EH (cell line): ENCODE data around the gene CANT1.

Experiments
- DNase-seq: peaks from one replicate; pipeline ENCODE4 v3.0.0-alpha.2; 2015; ENCODE audit warnings: low read depth

Gene CANT1

DNA sequence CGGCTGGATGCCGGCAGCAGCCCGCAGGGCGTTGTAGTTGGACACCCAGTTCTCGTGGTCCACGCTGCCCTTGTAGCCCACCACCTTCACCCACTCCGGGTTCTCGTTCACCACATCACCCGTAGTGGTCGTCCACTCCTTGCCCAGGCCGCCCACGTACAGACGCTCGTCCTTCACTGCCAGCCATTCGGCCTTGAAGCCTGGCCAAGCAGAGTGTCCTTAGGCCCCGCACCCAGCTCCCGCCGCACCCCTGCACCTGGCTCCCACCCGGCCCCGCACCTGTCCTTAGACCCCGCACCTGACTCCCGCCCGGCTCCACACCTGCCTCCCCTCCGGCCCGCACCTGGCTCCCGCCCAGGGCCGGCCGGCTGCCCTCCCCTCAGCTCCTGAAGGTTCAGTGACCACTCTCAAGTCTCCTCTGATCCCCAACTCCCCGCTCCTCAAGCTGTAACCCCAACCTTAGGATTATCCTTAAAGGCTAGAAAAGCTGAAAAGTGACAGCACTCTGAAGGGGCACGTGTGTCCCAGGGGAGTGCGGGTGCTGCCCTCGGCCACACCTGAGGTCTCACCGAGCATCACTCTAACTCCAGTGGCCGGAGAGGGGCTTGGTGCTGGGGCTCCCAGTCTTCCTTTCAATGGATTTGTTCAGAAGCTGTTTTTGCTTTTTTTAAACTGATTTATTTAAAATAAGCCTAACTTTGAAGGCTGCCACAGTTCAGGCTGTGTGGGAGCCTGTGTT, 14.4 kb downstream of the CANT1 start:
- DNase-seq: no peak

DNA sequence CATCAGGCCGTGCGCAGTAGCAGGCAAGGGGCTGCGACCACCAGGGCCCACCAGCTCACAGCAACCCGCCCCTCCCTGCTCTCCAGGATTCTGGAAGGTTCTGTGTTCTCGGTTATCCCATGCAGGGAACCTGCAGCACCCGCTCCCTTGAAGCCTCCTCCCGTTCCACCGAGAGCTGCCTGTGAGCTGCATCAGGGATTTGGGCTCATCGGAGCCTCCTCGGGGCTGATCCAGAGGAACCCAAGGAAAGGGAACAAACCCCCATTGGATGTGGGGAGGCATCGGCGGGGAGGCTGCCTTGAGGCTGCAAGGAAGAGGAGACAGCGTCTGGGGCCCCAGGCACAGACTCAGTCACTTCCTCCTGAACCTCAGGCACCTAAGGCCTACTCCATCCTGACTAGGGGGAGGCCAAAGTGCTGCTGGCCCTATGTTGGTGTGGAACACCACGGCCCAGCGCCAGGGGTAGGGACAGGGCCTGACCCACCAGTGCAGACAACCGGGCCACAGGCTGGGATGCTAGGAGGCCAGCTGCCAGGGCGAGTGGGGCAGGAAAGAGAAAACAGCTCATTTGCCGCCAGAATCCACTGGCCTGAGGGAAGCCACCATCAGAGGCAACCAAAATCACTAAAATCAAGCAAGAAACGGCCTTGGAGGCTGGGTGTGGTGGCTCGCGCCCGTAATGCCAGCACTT, 15.4 kb downstream of the CANT1 start:
- DNase-seq: no peak

DNA sequence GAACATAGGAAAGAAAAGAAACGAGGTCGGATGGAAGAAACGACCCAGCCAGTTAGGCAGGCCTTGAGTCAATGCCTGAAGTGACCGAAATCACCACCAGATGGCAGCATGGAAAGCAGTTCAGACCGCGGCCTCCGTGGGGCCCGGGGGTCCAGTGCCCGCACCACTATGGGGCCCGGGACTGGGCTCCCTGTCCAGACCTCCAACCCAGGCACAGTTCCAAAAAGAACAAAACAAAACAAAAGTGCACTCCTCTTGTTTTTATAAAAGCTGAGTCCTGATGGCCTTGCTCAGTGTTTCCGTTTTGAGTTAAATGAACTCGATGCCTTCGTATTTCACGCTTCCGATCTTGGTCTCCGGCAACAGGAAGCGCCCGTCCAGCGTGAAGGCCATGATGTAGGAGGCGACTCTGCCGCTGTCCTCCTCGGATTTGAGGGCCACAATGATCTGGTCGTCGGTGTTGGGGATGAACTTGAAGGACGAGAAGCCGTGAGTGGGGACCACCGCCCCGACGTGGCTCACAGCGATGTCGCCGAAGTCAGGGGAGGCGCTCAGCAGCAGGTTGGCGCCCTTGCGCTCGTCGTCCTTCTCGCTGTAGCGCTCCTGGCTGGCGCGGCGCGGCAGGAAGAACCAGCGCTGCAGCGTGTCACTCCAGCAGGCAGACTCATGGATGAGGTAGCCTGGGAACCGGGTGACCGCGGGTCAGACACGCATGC, 16.2 kb downstream of the CANT1 start:
- peak; percentile 44 for DNase-seq

DNA sequence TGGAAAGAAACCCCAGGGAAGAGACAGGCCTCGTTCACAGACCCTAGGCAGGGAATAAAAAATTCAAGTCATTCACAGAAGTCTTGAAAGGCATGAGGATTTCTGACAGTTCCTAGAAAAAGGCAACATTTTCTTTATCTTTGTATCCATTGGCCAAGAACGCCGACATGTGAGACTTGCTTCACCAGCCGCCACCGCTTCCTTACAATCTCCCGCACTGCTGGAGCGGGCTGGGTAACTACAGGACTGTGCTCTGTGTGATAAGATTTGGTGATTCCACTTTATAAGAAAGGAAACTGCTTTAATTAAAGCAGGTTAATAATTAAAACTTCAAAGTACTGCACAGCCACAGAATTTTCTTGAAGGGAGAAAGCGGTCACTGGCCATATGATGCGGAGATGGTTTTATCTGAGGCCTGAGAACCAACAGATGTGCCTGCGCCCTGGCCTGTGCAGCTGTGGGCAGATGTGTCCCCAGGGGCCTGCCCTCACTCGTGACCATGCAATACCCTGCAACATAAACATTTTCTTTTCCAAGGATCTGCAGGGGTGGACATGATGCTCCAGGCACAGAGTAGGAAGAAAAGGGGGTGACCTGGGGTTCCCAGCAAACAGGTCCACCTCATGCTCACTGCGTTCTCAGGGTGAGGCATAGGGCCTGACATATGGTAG, 16.9 kb downstream of the CANT1 start:
- no peak for DNase-seq

DNA sequence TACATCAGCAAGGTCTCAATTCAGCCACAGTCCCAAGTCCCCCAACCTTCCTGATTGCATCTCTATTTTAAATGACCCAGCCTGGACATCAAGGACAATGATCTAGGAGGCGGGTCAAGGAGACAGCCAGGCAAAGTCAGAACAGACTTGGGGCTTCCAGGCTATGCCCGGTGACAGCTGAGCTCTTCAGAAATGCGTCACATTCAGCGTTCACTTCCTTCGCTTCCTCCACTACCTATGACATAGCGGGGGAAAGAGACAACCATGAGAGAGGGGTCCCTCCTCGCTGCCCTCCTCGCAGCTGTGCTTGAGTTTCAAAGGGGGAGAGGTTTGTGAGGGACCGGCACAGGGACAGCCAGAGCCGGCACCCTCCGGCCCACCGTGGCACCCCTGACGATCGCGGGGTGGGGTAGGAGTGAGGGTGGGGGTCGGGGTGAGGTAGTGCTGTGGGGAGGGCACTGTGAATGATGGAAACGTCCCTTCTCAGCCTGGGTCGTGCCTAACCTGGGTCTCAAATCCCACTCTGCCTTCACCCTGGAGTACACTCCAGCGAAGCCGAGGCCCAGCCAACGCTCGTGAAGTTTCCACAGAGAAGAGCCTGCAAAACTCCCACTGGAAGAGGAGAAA, 17.5 kb downstream of the CANT1 start:
- no peak for DNase-seq

DNA sequence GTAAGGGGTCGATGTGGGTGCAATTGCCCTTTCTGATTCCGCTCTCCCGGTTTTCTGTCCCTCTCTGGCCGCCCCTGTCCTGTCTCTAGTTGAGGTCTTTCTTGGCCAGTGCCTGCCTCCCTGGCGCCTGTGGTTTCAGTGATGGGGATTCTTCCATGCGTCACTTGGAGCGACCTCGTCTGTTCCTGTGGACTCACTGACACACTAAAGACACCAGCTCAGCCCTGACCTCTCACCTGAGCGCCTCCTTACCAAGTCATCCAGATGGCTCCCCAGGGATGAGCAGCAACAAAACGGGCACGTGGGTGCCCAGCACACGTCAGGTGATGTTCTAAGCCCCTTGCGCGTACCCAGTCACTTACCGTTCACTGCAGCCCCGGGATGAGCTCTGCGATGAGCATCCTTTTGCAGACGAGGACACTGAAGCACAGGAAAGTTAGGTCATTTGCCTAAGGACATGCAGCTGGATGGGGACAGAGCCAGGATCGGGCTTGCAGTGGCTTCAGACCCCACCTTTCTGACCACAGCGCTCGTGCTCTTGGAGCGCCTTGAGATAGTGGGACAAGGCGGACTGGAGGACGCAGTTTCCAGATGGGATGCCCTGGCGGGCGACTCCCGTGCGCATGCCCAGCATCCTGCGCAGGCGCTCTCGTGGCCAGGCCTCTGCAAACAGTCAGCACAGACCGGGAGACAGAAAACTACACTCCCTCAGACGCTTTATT, 18.4 kb downstream of the CANT1 start:
- no peak for DNase-seq

DNA sequence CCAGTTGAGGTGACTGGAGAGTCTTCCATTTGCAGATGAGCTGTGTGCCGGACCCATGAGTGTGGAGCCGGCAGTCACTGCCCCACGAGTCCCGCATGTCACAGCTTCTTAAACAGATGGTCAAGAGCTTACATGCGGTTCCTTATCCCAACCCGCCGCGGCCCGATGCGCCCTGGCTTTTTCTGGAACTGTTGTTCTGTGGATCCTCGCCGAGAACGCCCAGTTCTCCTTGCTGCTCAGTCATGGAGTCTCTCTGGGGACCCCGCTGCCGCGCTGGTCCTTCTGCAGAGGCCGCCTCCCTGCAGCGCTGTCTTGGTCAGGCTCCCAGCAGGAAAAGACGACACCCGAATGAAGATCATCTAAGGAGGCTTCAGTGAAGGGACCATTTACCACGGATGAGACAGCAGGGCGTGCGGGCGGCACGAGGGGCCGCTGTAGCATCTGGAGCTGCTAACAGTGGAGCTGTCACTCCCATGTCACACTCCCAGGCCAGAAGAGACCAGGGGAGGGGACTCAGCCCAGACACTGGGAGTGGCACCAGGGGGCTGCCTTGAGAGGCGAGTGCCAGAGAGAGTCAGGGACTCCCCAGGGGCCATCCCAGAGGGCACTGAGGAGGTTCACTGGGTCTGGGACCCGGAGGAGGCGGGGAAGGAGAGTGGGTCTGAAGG, 19.1 kb downstream of the CANT1 start:
- DNase-seq: no peak

DNA sequence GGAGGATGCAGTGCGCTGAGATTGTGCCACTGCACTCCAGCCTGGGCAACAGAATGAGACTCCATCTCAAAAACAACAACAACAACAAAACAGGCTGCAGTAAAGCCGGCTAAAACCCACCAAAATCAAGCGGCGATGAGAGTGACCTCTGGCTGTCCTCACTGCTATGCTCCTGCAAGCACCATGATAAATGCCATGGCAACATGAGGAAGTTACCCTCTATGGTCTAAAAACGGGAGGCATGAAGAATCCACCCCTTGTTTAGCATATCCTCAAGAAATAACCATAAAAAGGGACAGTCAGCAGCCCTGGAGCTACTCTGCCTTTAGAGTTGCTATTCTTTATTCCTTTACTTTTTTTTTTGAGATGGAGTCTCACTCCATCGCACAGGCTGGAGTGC, 21.4 kb downstream of the CANT1 start:
- no peak for DNase-seq

DNA sequence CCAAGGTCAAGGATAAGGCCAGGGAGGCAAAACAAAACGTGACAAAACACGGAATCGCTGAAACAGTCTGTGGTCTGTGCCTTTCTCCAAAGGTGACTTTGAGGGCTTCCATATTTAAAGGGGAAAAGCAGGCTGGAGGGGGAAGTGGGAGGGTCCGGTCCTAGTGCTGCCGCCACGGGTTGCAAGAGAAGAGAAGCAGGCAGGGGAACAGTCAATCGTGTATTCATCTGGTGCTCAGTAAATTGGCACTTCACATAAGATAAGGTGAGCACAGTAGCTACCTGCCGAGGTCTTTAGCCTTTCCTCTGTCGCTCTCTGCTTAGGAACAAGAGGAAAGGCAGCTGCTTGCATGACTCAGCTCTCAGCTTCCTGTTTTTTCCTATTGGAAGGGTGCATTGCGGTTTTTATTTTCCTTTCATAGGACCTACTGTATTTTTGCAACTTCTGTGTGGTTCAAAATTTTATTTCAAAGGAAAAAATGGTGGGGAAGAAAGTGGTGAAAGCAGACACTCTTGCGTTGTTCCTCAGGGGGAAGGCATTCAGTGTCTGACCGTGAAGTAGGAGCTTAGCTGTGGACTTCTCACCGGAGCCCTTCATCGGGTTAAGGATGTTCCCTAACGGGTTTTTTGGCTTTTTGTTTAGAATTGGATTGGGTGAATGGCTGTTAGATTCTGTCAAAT, 22.8 kb downstream of the CANT1 start:
- peak; percentile 67 for DNase-seq

DNA sequence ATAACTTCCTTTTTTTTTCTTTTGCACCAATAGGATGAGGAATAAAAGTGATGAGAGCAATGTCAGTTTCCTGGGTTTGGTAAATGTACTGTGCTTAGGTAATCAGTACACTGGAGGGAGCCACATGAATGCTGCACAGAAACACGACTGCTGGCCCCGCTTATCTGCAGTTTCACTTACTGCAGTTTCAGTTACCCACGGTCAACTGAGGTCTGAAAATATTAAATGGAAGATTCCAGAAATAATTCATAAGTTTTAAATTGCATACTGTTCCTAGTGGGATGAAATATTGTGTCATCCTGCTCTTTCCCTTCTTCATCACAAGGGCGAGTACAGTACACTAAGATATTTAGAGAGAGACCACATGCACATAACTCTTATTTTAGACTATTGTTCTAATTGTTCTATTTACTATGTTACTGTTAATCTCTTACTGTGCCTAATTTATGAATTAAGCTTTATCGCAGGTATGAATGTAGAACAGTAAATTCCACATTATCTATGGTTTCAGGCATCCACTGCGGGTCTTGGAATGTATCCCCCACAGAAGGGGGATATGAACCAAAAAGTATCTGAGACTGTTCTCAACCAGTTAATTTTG, 23.4 kb downstream of the CANT1 start:
- no peak for DNase-seq

DNA sequence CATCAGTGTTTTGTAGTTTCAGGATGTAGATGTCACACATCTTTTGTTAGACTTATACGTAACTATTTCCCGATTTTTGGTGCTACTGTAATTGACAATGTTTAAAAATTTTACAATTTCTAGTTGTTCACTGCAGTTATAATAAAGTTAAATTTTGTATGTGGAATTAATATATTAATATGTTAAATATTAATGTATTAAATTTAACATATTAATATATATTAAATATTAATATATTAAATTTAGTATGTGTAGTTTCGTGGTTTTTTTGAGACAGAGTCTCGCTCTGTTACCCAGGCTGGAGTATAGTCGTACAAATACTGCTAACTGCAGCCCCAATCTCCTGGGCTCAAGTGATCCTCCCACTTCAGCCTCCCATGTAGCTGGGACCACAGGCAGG, 24.2 kb downstream of the CANT1 start:
- DNase-seq: no peak

DNA sequence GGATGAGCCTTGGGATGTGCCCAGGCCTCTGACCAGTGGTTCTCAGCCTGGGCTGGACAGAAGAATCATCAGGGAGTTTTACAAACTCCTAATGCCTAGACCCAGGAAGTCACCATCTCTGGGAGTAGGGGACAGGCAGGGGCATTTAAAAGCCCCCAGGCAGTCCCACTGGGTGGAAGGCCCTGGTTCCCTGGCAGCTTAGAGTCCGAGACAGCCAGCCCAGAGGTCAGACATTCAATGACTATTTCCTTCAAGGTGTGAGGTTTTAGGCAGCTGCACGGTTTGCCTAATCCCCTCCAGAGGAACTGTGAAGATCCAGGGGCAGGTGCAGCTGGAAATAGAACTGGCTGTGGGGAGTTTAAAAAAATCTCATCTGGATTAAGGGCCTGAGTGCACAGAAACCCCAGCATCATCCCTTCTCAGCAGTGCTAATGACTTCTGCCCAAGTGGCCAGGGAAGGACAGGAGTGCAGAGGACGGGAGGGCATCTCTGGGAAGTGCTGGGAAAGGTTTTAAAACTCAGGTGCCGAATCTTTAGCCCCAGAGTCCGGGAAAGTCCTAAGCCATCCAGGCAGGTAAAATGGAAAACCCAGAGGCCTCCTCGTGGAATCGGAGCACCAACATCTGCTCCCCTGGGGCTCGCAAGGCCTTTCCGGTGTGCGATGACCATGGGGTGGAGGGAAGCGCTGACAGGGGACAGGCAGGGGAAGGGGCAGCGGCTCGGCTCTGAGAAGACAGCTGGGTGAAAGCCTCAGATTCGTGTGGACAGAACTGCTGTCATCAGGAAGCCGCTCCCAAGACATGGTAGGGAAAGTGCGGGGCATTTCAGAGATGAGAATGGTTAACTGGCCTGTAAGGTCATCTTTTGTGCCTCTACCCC, 28.3 kb downstream of the CANT1 start:
- DNase-seq: no peak

DNA sequence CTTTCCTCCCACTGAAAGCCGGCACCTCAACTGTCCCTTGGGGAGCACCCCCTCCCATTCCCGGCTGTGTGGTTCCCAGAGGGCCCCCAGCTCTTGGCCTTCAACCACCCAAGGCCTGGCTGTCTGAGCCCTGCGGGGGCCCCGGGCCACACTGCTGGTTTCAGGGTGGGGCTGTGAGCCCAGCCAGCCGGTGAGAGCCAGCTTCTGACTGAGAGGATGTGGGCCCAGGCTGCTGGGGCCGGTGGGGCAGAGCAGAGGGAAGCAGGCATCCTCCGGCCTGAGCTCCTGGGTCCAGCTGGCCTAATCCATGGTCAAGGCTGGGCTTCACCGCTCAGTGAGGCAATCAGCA, 29.0 kb downstream of the CANT1 start:
- no peak for DNase-seq

DNA sequence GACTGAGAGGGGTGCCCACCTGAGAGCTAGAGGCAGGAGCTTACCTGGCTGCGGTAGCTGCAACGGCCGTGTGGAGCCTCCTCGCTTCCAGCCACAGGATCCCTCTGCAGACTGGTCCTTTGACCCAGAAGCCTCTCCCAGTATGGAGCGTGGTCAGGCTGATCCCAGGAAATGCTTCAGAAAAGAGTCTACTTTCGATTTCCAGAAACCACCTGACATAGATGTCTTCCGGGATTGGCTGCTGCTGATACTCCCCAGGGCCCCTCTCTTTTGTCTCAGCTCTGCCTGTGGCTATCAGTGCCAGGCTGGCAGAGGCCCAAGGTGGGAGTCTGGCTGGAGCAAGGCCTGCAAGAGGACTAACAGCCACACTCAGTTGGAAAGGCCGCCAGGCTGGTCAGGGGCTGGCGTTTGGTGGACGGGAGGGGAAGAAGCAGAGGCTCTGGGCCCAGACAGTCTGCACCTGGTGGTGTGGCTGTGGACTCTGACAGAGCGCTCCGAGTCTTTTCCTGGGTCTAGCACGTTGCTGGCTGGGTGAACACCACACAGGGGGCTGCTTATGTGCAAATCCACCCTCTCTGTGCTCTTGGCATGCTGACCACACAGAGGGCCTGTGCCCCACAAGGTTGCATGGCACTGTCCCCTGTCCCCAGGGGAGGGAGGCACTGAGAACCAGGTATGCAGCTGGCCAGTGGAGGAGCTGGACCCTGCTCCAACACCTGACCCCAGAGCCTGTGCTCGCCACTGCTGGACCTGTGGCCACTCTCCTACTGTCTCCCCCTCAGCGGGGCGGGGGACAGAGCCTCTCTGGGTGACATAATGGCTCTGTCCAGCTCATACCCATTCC, 29.6 kb downstream of the CANT1 start, which contains the start of gene LGALS3BP:
TSS of gene LGALS3BP (minus strand) at position 144 of the 844 bp plus-strand sequence. CDS start 2,732 bp downstream, outside the sequence.
- DNase-seq: peak; percentile 80

DNA sequence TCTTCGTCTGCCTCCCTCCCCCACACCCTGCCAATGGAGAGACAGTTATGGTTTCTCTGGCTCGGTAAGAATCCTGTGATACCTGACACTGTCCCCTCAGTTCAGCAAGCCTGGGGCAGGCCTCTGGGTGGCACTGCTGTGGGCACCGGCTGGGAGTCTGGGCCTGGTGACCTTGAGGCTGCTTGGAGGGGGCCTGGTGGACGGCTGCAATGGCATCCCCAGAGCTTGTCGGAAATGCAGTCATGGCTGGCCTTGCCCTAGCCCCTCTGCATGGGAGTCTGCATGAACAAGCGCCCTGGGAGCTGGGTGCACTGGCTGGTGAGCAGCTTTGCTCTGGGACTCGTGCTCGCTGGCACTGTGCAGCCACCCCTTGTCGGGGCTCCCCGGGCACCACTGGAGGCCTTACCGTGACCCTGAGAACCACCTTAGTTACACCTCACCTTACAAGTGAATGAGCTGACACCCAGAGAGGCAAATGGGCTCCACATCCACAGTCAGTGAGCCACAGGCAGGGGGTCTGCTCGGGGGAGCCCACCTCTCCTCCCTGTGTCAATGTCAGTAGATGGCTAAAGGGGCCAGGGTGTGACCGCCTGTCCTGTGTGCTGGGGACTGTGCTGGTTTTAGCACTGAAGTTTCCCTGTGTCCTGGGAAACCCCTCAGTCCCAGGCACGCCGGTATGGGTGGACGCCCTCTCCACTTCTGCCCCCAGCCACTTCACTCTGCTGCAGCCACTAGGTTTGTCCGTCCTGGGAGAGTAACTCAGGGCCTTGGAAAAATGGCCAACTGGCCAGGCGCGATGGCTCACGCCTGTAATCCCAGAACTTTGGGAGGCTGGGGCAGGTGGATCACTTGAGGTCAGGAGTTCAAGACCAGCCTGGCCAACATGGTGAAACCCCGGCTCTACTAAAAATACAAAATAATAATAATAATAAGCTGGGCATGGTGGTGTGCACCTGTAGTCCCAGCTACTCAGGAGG, 31.3 kb downstream of the CANT1 start:
- DNase-seq: no peak

DNA sequence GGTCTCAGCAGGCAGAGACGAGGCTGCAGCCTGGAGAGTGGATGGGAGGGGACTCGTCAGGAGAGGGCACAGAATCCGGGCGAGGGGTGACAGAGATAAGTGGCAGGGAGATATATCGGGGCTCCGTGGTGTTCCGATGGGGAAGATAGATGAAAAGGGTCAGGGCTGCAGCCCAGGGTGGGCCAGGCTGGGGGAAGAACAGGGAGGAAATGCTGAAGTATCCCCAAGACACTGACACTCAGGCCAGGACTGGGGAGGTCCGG, 32.0 kb downstream of the CANT1 start:
- no peak for DNase-seq
